ENCODE data around the gene RASSF10.

DNA sequence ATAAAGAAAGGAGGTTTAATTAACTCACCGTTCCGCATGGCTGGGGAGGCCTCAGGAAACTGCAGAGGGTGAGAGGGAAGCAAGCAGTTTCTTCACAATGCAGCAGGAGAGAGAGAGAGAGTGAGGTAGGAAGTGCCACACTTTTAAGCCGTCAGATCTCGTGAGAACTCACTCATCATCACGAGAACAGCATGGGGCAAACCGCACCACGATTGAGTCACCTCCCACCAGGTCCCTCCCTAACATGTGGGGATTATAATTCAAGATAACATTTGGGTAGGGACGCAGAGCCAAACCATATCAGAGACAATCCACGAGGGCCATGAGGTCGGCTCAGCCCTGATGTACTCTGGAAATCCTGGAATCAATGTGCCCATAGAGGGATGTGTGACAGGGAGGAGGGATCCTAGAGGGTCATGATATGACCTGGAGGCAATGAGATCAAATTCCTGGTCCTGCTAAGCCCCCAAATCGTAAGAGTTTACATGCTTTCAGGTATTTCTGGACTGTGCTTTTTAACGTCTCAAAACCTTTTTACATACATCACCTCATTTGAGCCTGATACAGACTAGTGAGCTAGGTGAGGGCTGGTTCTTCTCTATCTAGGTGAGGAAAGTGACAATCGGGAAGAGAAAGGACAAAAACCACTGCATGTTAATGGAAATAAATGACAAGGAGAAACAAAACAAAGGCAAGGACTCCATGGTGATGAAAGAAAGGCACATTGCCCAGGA, 19.5 kb upstream of the RASSF10 start:
- TF ChIP-seq, protein P1, sequence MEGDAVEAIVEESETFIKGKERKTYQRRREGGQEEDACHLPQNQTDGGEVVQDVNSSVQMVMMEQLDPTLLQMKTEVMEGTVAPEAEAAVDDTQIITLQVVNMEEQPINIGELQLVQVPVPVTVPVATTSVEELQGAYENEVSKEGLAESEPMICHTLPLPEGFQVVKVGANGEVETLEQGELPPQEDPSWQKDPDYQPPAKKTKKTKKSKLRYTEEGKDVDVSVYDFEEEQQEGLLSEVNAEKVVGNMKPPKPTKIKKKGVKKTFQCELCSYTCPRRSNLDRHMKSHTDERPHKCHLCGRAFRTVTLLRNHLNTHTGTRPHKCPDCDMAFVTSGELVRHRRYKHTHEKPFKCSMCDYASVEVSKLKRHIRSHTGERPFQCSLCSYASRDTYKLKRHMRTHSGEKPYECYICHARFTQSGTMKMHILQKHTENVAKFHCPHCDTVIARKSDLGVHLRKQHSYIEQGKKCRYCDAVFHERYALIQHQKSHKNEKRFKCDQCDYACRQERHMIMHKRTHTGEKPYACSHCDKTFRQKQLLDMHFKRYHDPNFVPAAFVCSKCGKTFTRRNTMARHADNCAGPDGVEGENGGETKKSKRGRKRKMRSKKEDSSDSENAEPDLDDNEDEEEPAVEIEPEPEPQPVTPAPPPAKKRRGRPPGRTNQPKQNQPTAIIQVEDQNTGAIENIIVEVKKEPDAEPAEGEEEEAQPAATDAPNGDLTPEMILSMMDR (IDR thresholded peaks at IDR 0.05; ENCODE audit: low read depth, low read length), result no peak
- TF ChIP-seq MYC (IDR thresholded peaks at IDR 0.05; ENCODE audit: low read depth, low read length) (no peak), POLR2A (IDR thresholded peaks at IDR 0.05; ENCODE audit: extremely low read depth, insufficient read length) (no peak)
- TF ChIP-seq, protein P2, sequence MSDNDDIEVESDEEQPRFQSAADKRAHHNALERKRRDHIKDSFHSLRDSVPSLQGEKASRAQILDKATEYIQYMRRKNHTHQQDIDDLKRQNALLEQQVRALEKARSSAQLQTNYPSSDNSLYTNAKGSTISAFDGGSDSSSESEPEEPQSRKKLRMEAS (IDR thresholded peaks at IDR 0.05; ENCODE audit: low read depth, low read length), result no peak
